ENCODE measurements around the gene RTN4RL1.
A peak's percentile ranks its signal among the peaks of the same experiment; 100 is the strongest.

RTN4RL1 gene

GRCh38 chr17:2043785-2044184 lies 18.7 kb upstream of the RTN4RL1 start:
- no peak for DNase-seq

- DNase-seq: no peak
These were observed 17.8 kb upstream of the RTN4RL1 start for GRCh38 chr17:2042933-2043332.

- DNase-seq: peak; percentile 49 to 61
These were observed 17.3 kb upstream of the RTN4RL1 start for GRCh38 chr17:2042390-2042847.

GRCh38 chr17:2041561-2042389 lies 16.6 kb upstream of the RTN4RL1 start, which contains the start of gene OVCA2:
Gene OVCA2, plus strand, starts transcription at chr17:2042022. Its CDS starts 26 bp downstream, at chr17:2042048.
- DNase-seq: peak; percentile 95 to 96

- DNase-seq: peak; percentile 66
These were observed 15.9 kb upstream of the RTN4RL1 start for GRCh38 chr17:2040942-2041560.

GRCh38 chr17:2040219-2040827 lies 15.2 kb upstream of the RTN4RL1 start:
- no peak for DNase-seq

GRCh38 chr17:2037155-2037554 lies 12.0 kb upstream of the RTN4RL1 start:
- DNase-seq: no peak

- no peak for DNase-seq
These were observed 10.7 kb upstream of the RTN4RL1 start for GRCh38 chr17:2035541-2036488.

GRCh38 chr17:2034806-2035540 lies 9.8 kb upstream of the RTN4RL1 start:
- DNase-seq: no peak

GRCh38 chr17:2034157-2034556 lies 9.0 kb upstream of the RTN4RL1 start:
- no peak for DNase-seq

- DNase-seq: no peak
These were observed 8.0 kb upstream of the RTN4RL1 start for GRCh38 chr17:2033153-2033552.

GRCh38 chr17:2030779-2031163 lies 5.6 kb upstream of the RTN4RL1 start:
- DNase-seq: no peak

GRCh38 chr17:2029911-2030778 lies 5.0 kb upstream of the RTN4RL1 start, which contains the start of gene DPH1:
Gene DPH1, plus strand, starts transcription at chr17:2030153. Its CDS starts 17 bp downstream, at chr17:2030170.
- peak; percentile 91 to 94 for DNase-seq

- no peak for DNase-seq
These were observed 3.6 kb upstream of the RTN4RL1 start for GRCh38 chr17:2028737-2029136.

GRCh38 chr17:2028234-2028614 lies 3.1 kb upstream of the RTN4RL1 start:
- no peak for DNase-seq

- no peak for DNase-seq
These were observed 2.5 kb upstream of the RTN4RL1 start for GRCh38 chr17:2027528-2028233.

GRCh38 chr17:2025622-2026309 lies 632 bp upstream of the RTN4RL1 start:
- DNase-seq: peak; percentile 83 to 88

GRCh38 chr17:2024572-2025219 lies 438 bp downstream of the RTN4RL1 start:
- DNase-seq: no peak

All from SHP77 (cell line).